NB4 (cell line): Measurements from ENCODE around the gene ZCCHC24.
"Not testable (repeated sequence)": the region's sequence is repeated elsewhere in the genome, so short reads cannot be mapped to it uniquely, and the experiment has no call there.

Source experiments
- DNase-seq: peaks from one replicate; pipeline ENCODE4 v3.0.0; 2010; ENCODE audit warnings: low read depth
- H3K4me3 ChIP-seq: one replicate; pipeline ENCODE4 v1.5.1; 2011; ENCODE audit warnings: mild to moderate bottlenecking, low read depth, low read length, moderate library complexity
- CTCF ChIP-seq: IDR thresholded peaks from one replicate; pipeline ENCODE4 v1.5.1; 2012; ENCODE audit warnings: low read depth, low read length
- MAX ChIP-seq: IDR thresholded peaks from 2 replicates; pipeline ENCODE4 v1.6.1; 2011; ENCODE audit warnings: low read depth, low read length
- MYC ChIP-seq: IDR thresholded peaks from 2 replicates; pipeline ENCODE4 v1.6.1; 2011; ENCODE audit warnings: low read depth, low read length
- POLR2A ChIP-seq: IDR thresholded peaks from 2 replicates; pipeline ENCODE4 v1.6.1; 2011; ENCODE audit warnings: mild to moderate bottlenecking; ENCODE audit not compliant: insufficient read length; ENCODE audit errors: extremely low read depth

The ZCCHC24 gene

GRCh38 chr10:79336276-79336675 lies 109.1 kb downstream of the ZCCHC24 start:
- H3K4me3 ChIP-seq: no peak overlapping the region
- TF ChIP-seq MYC (no peak), POLR2A (no peak), MAX (no peak)
- no peak for DNase-seq

GRCh38 chr10:79335470-79336235 lies 109.8 kb downstream of the ZCCHC24 start:
- DNase-seq: no peak
- H3K4me3 ChIP-seq: no peak overlapping the region
- TF ChIP-seq CTCF (no peak), MYC (no peak), POLR2A (no peak), MAX (no peak)

GRCh38 chr10:79335094-79335469 lies 110.3 kb downstream of the ZCCHC24 start:
- no peak overlapping the region for H3K4me3 ChIP-seq
- TF ChIP-seq MAX (no peak), CTCF (no peak), POLR2A (no peak), MYC (no peak)
- no peak for DNase-seq

GRCh38 chr10:79334573-79334972 lies 110.9 kb downstream of the ZCCHC24 start:
- no peak for DNase-seq
- TF ChIP-seq CTCF: no peak
- TF ChIP-seq MAX: no peak
- TF ChIP-seq POLR2A: no peak
- no peak for TF ChIP-seq MYC
- H3K4me3 ChIP-seq: no peak overlapping the region

- no peak overlapping the region for H3K4me3 ChIP-seq
- no peak for TF ChIP-seq MYC
- TF ChIP-seq MAX: no peak
- TF ChIP-seq CTCF: no peak
- no peak for TF ChIP-seq POLR2A
- no peak for DNase-seq
These were observed 111.9 kb downstream of the ZCCHC24 start for GRCh38 chr10:79333513-79333912.

- not testable (repeated sequence) for H3K4me3 ChIP-seq, DNase-seq
These were observed 112.7 kb downstream of the ZCCHC24 start for GRCh38 chr10:79332610-79333315.
